GM18870 (cell line): ENCODE data around the gene LCP2.

Experiments used
- ATAC-seq: cut with Tn5 transposase; IDR thresholded peaks from one replicate; pipeline ENCODE4 v1.9.1; 2021; ENCODE audit warnings: moderate library complexity; ENCODE audit not compliant: unreplicated experiment

The LCP2 gene

DNA sequence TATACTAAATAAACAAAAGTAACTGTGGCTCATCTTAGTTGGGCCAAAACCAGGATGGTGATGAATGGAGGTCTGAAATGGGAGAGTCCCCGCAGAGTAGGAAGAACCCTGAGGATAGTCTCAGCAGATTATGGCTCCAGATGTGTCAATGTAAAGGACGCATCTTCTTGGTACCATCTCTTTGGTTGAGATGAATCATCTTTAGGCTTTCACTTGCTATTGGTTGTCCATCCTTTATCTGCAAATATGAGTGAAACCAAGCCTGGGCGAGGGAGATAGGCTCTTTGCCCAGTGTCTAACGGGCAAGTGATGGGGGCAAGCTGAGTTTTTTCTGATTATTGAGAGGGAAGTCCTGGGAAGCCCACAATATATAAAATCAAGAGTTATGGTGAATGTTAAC is 19.4 kb upstream of the LCP2 start:
- ATAC-seq: no peak

DNA sequence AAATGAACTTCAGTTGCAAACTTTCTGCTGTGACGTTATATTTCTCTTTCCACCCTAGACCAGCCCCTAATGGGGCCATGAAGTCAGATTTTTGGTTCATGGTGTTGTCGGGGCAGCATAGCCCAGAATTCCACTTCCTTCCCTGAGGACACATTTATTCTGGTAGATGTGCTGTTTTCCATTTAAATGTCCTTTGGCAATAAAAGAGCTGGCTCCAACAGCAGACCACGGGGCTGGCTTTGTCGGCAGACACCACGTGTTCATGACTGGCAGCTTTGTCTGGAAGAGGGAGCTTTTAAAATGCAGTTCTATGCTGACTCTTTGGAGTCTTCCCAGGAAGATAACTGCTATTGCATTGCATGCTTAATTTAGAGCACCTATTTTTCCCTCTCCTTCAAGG is 17.6 kb upstream of the LCP2 start:
- ATAC-seq: no peak

DNA sequence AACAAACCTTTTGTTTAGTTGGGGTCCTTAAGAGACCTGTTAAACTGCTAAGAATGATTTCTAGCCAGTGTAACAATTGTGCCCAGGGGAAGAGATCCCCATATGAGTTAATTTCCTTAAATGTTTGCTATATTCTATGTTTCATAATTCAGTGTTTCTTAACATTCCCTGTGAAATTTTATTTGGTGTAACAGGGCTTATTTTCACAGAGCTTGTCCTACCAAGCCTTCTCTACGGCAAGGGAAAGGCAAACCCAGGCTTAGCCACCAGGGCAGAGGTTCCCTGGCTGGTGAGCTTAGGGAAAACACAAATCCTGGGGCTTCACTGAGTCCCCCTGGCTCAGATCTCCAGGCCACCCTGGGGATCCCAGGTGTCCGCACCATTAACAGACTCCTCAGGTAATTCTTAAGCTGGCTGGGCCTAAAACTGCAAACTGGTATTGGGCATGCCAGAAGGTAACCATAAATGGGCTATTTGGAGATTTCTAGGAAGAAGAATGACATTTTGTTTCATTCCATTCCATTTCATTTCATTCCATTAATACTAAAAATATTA is 17.0 kb upstream of the LCP2 start:
- ATAC-seq: no peak

DNA sequence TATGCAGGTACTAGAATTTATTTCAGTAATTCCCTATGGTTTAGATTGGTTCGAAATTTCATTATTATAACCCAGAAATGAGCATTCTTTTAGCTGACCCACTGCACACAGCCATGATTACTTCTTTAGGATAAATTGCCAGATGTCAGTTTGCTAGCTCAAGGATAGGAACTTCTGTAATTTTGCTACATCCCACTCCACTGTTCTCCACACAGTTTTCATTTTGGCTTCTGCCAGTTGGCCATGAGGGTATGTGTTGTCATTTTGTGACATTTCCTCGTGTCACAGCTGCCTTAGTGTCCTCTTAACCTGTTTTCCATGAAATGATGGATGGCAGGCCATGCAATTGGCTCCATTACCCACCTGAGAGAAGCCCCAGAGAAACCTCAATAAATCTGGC is 16.2 kb upstream of the LCP2 start:
- ATAC-seq: no peak

DNA sequence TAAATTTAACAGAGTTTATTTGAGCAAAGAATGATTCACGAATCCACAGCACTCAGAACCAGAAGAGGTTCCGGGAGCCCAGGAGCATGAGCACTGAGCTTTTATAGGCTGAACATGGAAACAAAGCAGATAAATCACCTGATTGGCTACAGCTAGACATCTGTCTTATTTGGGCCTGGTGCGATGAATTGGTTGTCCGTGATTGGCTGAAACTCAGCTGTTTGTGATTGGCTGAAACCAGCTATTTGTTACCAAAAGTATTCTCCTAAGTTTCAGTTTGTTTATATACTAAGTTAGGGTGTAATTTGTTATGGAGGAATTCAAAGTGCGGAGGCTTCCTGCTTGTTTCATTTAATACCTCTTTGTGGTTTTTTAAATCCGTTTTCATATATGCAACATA is 15.8 kb upstream of the LCP2 start:
- no peak for ATAC-seq

DNA sequence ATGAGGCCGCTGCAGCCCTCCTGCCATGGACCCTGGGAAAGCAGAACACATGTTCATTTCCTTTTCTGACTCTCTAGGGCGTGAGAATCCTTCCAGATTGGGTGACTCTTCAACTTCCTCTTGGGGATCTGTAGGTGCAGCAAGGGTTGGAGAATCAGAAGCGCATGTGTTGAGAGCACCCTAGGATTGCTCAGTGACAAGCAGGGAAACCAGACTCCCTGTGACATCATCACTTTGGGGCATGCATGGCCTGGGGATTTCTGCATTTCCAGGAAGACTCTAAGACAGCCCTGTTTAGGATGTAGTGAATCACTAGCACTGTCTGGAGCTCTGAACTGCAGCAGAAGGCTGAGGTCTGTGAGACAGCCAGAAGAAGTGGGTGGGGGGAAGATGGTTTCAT is 15.1 kb upstream of the LCP2 start:
- peak; percentile 78 for ATAC-seq

DNA sequence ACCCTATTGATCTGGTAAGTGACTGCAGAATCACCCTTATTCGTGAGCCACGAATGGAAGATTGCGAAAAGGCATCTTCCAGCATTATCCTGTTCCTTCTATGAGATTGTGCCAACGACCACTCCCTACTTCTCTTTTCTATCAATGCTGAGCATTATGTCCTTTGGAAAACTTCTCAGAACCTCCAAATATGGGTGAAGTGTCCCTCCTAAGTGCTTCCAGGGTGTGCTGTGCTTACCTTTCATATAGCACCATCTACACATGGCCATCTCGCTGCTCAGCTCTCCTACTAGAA is 14.7 kb upstream of the LCP2 start:
- ATAC-seq: no peak

DNA sequence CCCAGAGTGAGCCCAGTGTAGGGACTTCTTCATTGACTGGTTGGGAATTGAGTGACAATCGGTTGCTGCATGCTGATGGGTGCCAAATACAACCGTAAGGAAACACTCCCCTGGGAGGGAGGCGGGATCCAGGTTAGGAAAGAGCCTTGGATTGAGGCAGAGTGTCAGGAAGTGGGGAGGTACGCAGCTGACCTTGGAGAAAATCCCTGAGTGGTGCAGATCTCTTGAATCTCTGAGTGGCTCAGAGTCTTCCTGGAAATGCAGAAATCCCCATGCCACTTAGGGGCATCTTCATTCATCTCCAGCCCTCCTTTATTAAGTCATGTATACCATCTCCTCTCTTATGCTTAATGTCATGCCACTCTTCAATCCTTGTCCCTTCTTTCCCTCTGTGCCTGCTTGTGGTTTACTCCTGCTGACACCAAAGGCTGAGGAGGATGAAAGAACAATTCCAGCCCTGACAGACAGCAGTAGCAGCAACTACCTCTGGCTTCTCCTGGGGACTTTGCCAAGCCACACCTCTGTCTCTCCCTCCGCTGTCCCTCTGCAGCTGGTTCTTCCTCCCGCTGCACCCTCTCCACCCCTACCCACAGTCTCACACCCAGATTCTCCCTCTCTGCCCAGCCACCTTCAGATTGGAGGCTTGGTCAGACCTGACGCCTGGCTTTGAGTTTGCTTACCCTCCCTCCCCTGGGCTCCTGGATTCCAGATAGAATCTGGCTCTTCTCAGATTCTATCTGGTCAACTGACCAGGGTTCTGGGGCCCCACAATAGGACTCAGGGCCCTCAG is 14.1 kb upstream of the LCP2 start:
- no peak for ATAC-seq

DNA sequence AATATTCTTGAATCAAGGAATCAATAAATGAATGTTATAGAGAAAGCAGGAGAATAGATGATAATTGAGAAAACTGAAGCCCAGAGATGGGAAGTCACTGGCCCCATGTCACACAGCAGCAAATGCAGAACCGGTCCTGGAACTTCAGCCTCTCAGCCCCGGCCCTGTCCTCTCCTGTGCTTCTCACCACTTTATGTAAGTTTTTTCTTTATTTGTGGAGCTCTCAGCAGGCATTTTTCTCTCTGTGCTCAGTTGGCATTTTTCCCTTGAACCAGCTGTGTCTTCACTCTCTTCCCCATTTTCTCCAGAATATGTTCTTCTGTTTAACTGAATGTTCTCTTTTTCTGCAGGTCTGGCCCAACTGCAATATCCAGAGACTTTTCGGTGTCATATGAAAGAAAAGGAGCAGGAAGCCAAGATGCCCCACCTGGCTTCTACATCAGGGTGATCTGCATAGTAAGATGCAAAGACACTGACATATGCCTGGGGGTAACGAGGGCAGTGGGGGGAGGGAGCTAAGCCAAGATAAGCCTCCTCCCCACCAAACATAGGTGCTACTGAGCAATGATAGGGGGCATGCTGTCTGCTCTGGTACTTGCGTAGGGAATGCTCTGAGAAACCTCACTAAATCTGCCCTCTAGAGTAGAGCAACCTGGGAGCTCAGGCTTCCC is 12.8 kb upstream of the LCP2 start:
- no peak for ATAC-seq

DNA sequence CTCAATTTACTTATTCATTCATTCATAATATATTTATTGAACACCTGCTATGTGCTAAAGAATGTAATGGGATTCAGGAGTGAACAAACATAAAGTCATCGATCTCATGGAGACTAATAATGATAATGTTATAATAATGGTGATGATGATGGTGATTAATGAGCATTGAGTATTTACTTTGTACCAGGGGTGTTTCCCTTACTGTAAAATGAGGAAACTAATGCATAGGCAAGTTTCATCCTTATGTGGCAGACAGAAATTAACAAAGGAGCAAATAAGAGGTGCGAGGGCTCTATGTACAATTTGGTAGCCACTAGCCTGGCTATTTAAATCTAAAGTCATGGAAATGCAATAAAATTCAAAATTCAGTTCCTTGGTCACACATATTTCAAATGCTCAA is 11.1 kb upstream of the LCP2 start:
- no peak for ATAC-seq

DNA sequence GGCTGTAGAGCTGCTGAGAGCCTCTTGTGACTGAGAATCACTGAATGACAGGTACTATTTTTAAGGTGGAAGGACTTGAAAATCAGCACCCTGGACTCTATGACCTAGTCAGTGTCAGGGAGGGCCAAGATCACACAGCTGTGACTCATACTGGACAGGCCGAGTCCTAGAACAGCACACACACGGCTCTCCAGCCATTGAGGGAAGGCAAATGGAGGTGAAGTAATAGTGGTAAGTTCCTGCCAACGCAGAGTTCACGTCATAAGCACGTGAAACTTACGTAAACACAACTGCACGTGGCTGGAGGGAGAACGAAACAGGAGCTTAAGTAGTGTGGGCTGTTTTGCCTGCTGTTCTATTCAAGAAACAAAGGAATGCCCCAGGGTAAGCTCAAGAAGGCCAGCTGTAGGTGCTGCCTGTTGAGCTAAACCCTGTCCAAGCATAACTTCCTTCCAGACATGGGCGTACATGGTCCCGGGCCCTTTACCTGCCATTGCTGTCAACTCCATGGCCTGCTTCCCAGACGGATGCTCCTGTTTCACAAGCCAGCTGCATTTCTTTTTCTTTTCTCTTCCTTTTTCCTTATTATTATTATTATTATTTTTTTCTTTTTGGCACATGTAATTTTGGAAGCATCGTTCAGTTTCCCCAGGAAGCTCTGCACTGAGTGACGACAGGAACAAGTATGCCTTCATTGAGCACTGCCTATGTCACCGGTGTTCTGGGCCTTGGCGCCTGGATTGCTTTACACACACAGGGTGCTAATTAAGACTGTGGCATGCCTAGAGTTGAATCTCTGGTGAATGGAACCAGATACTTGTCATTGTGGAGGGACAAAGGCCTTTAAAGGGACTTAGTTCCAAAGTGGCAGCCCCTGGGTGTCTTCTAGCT is 10.2 kb upstream of the LCP2 start:
- ATAC-seq: no peak

DNA sequence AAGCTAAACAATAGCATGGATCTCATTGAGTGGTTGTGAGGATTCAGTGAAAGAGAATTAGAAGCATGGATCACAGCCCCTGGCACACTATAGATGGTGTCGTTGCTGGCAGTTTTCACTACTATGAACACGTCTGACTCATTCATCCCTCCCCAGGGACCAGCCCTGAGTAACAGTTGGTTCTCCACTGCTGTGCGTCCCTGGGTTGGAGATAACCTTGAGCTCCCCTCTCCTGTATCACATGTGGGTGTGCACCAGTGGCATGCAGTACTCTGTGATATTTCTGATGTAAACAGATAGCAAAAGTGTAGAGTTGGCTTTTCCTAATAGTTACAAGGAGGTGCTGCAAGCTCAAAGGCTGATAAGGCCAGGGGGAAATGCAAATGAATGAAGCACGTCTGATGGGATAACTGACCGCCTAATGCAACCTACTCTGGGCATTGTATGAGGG is 8.8 kb upstream of the LCP2 start:
- peak; percentile 72 for ATAC-seq

DNA sequence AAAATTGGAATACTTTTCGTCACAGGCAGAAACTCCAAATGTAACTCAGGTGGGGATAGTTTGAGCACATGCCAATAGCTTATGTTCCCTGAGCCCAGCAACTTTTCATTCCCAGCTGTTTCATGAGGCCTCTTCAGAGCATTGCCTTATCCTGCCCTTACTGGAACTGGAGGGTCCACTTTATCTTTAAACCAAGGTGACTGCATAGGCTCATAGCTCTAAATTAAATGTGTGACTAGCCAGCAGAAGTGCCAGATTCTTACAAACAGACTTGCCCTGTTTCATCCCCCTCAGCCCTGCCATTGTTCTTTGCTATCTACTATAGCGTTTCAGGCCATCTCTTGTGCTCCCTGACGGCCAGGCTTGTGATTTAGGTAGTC is 8.1 kb upstream of the LCP2 start:
- ATAC-seq: no peak

DNA sequence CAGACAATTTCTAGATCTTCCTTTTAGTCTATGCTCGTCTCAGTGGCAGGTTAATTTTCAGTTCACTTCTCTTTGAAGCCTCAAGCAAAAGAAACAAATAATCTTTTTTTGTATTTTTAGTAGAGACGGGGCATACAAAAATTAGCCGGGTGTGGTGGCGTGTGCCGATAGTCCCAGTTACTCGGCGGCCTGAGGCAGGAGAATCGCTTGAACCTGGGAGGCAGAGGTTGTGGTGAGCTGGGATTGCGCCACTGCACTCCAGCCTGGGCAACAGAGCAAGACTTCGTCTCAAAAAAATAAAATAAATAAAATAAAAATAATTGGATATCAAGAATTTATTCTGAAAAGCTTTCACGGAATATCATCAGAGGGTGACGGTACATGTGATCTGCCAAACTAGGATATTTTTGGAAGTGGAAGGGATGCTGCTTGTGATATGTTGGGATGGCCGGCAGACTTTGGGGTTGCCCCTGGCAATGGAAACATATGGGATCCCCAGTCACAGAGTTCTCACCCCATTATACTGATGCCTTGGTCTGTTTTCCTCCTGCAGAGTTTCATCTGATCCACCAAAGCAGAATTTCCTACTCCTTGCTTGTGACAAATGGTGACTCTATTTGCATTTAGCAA is 7.6 kb upstream of the LCP2 start:
- no peak for ATAC-seq

DNA sequence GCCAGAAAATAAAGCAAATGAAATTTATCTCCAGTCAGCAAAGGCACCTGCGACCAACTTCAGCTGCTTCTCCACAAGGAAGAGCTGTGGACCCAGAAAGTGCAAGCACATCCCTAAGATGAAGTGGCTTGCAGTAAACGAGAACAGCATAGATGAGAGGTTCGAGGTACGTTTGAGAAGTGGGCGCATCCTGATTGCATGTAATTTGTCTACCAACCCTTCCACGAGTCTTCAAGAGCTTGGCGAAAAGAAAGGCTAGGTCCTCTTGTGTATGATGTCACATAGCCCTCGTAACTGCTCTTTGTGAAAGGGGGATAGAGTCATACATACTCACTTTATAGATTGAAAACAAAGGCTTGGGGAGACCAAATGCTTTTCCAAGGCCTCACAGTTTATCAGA is 6.0 kb upstream of the LCP2 start:
- ATAC-seq: no peak

DNA sequence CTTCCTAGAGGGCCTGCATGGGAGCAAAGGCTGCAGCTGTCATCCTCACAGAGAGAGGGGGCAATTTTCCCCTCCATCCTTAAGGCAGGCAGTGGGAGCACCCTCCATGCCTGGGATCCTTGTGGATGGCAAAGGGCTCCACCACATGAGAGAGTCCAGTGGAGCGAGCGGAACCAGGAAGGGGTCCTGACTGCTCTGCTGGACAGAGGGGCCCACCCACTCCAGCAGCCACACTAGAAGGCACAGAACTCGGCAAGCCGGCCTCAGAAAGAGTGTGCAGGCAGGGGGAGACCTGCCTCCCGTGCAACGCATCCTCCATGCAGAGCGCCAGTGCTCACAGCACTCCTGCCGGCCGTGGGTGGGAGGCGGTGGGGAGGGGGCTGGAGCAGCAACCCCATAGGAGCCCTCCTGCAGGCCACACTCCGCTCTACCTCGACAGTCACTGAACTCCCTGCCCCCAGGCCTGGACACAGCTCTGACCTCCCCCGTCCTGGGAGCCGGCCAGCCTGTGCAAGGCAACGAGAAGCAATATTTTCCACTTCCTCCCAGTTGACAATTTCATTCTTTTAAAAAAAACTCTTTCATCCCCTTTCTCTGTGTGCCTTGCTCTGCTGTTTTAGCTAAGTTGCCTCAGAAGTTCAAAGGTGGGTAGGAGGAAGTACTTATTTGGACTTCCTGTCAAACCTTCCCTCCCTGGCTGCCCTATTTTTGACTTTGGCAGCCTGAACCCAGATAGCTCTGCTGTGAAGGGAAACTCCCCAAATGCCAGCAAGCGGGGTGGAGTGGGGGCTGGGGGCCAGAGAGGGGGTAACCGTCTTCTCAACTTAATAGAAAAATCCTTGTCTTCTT is 5.3 kb upstream of the LCP2 start:
- peak; percentile 80 for ATAC-seq

DNA sequence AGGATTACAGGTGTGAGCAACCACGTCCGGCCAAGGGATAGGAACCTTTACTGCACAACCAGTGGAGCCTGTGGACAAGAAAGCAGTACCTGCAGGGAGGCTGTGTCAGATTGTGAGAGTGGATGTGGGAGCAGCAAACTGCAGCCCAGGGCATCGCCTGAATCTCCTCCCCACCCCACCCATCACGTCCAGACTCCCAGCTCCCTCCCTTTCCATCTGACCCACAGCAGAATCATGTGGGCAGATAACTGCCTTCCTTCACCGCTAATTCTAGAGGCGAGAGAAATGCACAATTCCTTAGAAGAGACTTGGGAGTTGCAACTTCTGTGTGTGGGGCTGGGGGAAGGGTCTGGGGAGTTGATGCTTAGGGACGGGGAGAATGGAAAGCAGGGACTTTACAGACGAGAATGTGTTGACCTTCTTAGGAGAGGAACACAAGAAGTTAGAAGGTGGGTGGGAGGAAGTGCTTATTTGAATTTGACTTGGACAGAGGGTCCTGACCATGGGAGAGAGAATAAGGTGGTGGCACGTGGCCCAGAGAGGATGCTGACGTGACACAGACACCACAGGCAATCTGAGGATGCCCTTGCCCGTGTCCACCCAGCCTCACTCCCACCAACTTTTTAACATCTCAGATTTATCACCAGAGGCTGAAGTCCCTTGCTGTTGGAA is 4.5 kb upstream of the LCP2 start:
- no peak for ATAC-seq

DNA sequence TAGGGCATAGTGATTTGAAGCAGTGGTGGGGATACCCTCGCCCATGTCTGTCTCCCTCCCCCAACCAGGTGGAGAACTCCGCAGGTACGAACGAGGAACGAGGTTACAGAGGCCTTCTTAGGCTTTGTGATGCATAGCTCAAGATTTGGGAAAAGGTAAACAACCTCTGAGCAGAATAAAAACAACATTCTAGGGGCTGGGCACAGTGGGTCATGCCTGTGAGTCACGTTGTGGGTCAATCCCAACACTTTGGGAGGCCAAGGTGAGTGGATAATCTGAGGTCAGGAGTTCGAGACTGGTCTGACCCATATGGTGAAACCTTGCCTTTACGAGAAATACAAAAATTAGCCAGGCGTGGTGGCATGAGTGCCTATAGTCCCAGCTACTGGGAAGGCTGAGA is 3.6 kb upstream of the LCP2 start:
- ATAC-seq: no peak

DNA sequence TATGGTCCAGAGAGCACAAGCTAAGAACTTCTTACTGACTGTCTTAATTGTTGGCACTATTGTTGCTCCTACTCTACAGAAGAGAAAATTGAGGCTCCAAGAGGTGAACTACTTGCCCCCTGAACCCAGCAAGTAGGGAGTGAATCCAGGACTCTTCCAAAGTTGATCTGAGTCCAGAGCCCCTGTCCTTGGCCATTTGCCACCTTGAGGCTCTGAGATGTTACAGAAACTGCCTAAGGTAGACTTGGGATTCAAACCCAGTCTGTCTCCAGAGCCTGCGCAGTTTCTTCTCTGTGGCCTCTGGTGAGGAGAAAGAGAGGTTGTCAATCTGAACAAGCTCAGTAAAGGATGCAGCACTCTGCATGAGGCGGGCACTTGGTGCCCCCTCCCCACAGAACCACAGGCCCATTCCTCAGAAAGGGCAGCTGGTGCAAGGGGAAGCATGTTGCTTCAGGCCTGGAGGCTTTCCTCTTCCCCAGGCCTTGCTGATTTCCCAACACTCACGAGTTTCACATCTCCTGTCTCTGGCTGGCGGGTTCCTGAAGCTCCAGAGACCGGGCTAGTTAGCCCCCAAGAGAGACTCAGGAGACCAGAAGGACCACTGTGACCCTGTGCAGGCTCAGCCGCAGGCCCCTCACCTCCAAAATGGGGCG is 2.9 kb upstream of the LCP2 start:
- ATAC-seq: no peak
